ENCODE data around the gene CDHR5. TPM values are rescaled to one million over a fixed set of nuclear protein-coding genes. Genes with fewer than 3 reads are reported as not detected.

Gene CDHR5
- polyA plus RNA-seq, 1 donor (not counting 4 experiments of a cell fraction or from before 2014, with no cell fraction given): not detected

DNA sequence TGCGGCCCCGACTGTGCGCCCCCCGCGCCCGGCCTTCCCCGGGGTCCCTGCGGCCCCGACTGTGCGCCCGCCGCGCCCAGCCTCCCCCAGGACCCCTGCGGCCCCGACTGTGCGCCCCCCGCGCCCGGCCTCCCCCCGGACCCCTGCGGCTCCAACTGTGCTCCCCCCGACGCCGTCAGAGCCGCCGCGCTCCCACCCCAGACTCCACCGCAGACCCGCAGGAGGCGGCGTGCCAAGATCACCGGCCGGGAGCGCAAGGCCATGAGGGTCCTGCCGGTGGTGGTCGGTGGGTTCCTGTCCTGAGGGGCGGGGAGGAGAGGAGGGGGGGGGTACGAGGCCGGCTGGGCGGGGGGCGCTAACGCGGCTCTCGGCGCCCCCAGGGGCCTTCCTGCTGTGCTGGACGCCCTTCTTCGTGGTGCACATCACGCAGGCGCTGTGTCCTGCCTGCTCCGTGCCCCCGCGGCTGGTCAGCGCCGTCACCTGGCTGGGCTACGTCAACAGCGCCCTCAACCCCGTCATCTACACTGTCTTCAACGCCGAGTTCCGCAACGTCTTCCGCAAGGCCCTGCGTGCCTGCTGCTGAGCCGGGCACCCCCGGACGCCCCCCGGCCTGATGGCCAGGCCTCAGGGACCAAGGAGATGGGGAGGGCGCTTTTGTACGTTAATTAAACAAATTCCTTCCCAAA lies 15.4 kb upstream of the CDHR5 start:
- H3K9me3 ChIP-seq (ENCODE audit: control insufficient read depth, low read depth, low read length): no peaks in the 10 kb centered on the region

DNA sequence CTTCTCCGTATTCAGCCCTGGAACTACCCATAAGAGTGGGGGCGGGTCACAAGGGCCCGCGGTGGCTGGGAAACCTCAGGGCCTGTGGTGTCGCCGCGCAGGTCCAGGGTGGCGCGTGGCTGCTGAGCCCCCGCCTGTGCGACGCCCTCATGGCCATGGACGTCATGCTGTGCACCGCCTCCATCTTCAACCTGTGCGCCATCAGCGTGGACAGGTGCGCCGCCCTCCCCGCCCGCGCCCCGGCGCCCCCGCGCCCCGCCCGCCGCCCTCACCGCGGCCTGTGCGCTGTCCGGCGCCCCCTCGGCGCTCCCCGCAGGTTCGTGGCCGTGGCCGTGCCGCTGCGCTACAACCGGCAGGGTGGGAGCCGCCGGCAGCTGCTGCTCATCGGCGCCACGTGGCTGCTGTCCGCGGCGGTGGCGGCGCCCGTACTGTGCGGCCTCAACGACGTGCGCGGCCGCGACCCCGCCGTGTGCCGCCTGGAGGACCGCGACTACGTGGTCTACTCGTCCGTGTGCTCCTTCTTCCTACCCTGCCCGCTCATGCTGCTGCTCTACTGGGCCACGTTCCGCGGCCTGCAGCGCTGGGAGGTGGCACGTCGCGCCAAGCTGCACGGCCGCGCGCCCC lies 14.7 kb upstream of the CDHR5 start:
- no peak overlapping the region for H3K4me2 ChIP-seq (ENCODE audit: control insufficient read depth, extremely low read depth, insufficient read depth, low read depth, low read length)
- no peaks in the 10 kb centered on the region for H3K9me1 ChIP-seq (ENCODE audit: control insufficient read depth, extremely low read depth, insufficient read depth, low read length)
- H3K27me3 ChIP-seq (ENCODE audit: control insufficient read depth, extremely low read depth, insufficient read depth, low read length): peaks cover 28% of the 10 kb centered on the region
- peaks cover 0 to 3% of the 10 kb centered on the region in 2 experiments for H3K36me3 ChIP-seq (ENCODE audit: control insufficient read depth in 2 of 2, extremely low read depth in 1 of 2, insufficient read depth in 2 of 2, low read length in 2 of 2)
- dilution Hi-C loops (cut with MboI; ENCODE audit: extremely low pct_ligation_motif_present, low sequenced_read_pairs): no loop called here
- H3K9me3 ChIP-seq (ENCODE audit: control insufficient read depth, low read depth, low read length): no peaks in the 10 kb centered on the region
- peaks cover 2% of the 10 kb centered on the region for H3K4me1 ChIP-seq (ENCODE audit: control insufficient read depth, extremely low read depth, insufficient read depth, low read length)
- no peaks in the 10 kb centered on the region for H3K79me2 ChIP-seq (ENCODE audit: control insufficient read depth, insufficient read depth, low read length)
- no peak overlapping the region for H3K27ac ChIP-seq (ENCODE audit: control insufficient read depth, insufficient read depth, low read length)
- no peak overlapping the region for H3K9ac ChIP-seq (ENCODE audit: control insufficient read depth, extremely low read depth, insufficient read depth, low read length)
- H4K20me1 ChIP-seq (ENCODE audit: control insufficient read depth, extremely low read depth, insufficient read depth, low read length): no peaks in the 10 kb centered on the region
- FAIRE-seq (no peak), DNase-seq (ENCODE audit: low read depth, low spot score) (no peak)
- no peak overlapping the region for H2AFZ ChIP-seq (ENCODE audit: control insufficient read depth, low read length)
- TF ChIP-seq CTCF (optimal IDR thresholded peaks at IDR 0.05 in 1 of 3, IDR thresholded peaks at IDR 0.05 in 1 of 3, conservative IDR thresholded peaks at IDR 0.05 in 1 of 3; ENCODE audit: extremely low read depth in 1 of 3, insufficient read depth in 2 of 3, low read length in 3 of 3) (no peak), EZH2 (IDR thresholded peaks at IDR 0.05; ENCODE audit: low read length) (no peak)
- H3K4me3 ChIP-seq (ENCODE audit: control insufficient read depth in 2 of 3, extremely low read depth in 1 of 3, insufficient read depth in 2 of 3, low read depth in 1 of 3, low read length in 3 of 3): no peak overlapping the region

More for the DNA sequence above, 15.4 kb upstream of the CDHR5 start:
- no peaks in the 10 kb centered on the region for H4K20me1 ChIP-seq (ENCODE audit: control insufficient read depth, extremely low read depth, insufficient read depth, low read length)
- DNase-seq (ENCODE audit: low read depth, low spot score) (no peak), FAIRE-seq (no peak)
- peaks cover 2% of the 10 kb centered on the region for H3K4me1 ChIP-seq (ENCODE audit: control insufficient read depth, extremely low read depth, insufficient read depth, low read length)
- no peak overlapping the region for H2AFZ ChIP-seq (ENCODE audit: control insufficient read depth, low read length)
- no peaks in the 10 kb centered on the region for H3K79me2 ChIP-seq (ENCODE audit: control insufficient read depth, insufficient read depth, low read length)
- peaks cover 28% of the 10 kb centered on the region for H3K27me3 ChIP-seq (ENCODE audit: control insufficient read depth, extremely low read depth, insufficient read depth, low read length)
- no peaks in the 10 kb centered on the region for H3K9me1 ChIP-seq (ENCODE audit: control insufficient read depth, extremely low read depth, insufficient read depth, low read length)
- no peak overlapping the region for H3K9ac ChIP-seq (ENCODE audit: control insufficient read depth, extremely low read depth, insufficient read depth, low read length)
- TF ChIP-seq CTCF (optimal IDR thresholded peaks at IDR 0.05 in 1 of 3, IDR thresholded peaks at IDR 0.05 in 1 of 3, conservative IDR thresholded peaks at IDR 0.05 in 1 of 3; ENCODE audit: extremely low read depth in 1 of 3, insufficient read depth in 2 of 3, low read length in 3 of 3) (no peak), EZH2 (IDR thresholded peaks at IDR 0.05; ENCODE audit: low read length) (no peak)
- no peak overlapping the region for H3K4me2 ChIP-seq (ENCODE audit: control insufficient read depth, extremely low read depth, insufficient read depth, low read depth, low read length)
- no peak overlapping the region for H3K4me3 ChIP-seq (ENCODE audit: control insufficient read depth in 2 of 3, extremely low read depth in 1 of 3, insufficient read depth in 2 of 3, low read depth in 1 of 3, low read length in 3 of 3)
- peaks cover 0 to 3% of the 10 kb centered on the region in 2 experiments for H3K36me3 ChIP-seq (ENCODE audit: control insufficient read depth in 2 of 2, extremely low read depth in 1 of 2, insufficient read depth in 2 of 2, low read length in 2 of 2)
- no peak overlapping the region for H3K27ac ChIP-seq (ENCODE audit: control insufficient read depth, insufficient read depth, low read length)
- dilution Hi-C loops (cut with MboI; ENCODE audit: extremely low pct_ligation_motif_present, low sequenced_read_pairs): no loop called here

Data from keratinocyte (primary cell).